ENCODE results near the gene TMEM131. TPM values are rescaled to one million over a fixed set of nuclear protein-coding genes. Genes with fewer than 3 reads are reported as not detected.

The TMEM131 gene
- total and polyA plus RNA-seq, 3 donors from 2014 or later: 35.0 to 54.8 (median 49.6) TPM

GRCh38 chr2:97764559-97765263, 231.0 kb downstream of the TMEM131 start:
- no peak for TF ChIP-seq POLR2A (IDR thresholded peaks at IDR 0.05)
- no peak for TF ChIP-seq CTCF (IDR thresholded peaks at IDR 0.05)
- WGBS, 2 donors: 89% methylated on average over 6 to 11 of the region's 11 CpGs
- intact Hi-C loops (cut with DNase I; ENCODE audit: low total_unique reads): no loop called here

GRCh38 chr2:97763176-97763845, 232.4 kb downstream of the TMEM131 start:
- DNase-seq: no peak
- Histone ChIP-seq H3K4me3 (no peak overlapping the region), H3K27me3 (no peaks in the 10 kb centered on the region), H3K4me1 (peaks cover 2% of the 10 kb centered on the region), H3K36me3 (ENCODE audit: low read depth, missing control alignments) (no peaks in the 10 kb centered on the region), H3K9me3 (no peaks in the 10 kb centered on the region), H3K27ac (no peak overlapping the region)
- intact Hi-C loops (cut with DNase I; ENCODE audit: low total_unique reads): no loop called here
- no peak for TF ChIP-seq POLR2A (IDR thresholded peaks at IDR 0.05)
- TF ChIP-seq CTCF (IDR thresholded peaks at IDR 0.05): no peak
- WGBS, 2 donors: 84 to 87% methylated on average over 20 of the region's 20 CpGs

More at GRCh38 chr2:97764559-97765263, 231.0 kb downstream of the TMEM131 start:
- Histone ChIP-seq H3K36me3 (ENCODE audit: low read depth, missing control alignments) (no peaks in the 10 kb centered on the region), H3K9me3 (no peaks in the 10 kb centered on the region), H3K27ac (no peak overlapping the region), H3K27me3 (no peaks in the 10 kb centered on the region), H3K4me3 (no peak overlapping the region), H3K4me1 (no peaks in the 10 kb centered on the region)
- no peak for DNase-seq

- DNase-seq: no peak
- Histone ChIP-seq H3K9me3 (no peaks in the 10 kb centered on the region), H3K4me1 (peaks cover 6% of the 10 kb centered on the region), H3K4me3 (no peak overlapping the region), H3K27me3 (no peaks in the 10 kb centered on the region), H3K27ac (no peak overlapping the region), H3K36me3 (ENCODE audit: low read depth, missing control alignments) (no peaks in the 10 kb centered on the region)
- TF ChIP-seq CTCF (IDR thresholded peaks at IDR 0.05) (no peak), POLR2A (IDR thresholded peaks at IDR 0.05) (no peak)
- 84 to 85% methylated on average over 6 to 23 of the region's 23 CpGs for WGBS, 2 donors
- intact Hi-C loops (cut with DNase I; ENCODE audit: low total_unique reads): no loop called here
Observed at GRCh38 chr2:97761192-97761591, 234.6 kb downstream of the TMEM131 start.

- WGBS, 2 donors: 95 to 96% methylated on average over 17 of the region's 17 CpGs
- H3K27me3 ChIP-seq: no peaks in the 10 kb centered on the region
- TF ChIP-seq CTCF (IDR thresholded peaks at IDR 0.05) (no peak), POLR2A (IDR thresholded peaks at IDR 0.05) (no peak)
- no peak overlapping the region for H3K4me3 ChIP-seq
- H3K4me1 ChIP-seq: peaks cover 6% of the 10 kb centered on the region
- intact Hi-C loops (cut with DNase I; ENCODE audit: low total_unique reads): no loop called here
- H3K36me3 ChIP-seq (ENCODE audit: low read depth, missing control alignments): no peaks in the 10 kb centered on the region
- DNase-seq: no peak
- H3K9me3 ChIP-seq: no peaks in the 10 kb centered on the region
- no peak overlapping the region for H3K27ac ChIP-seq
Observed at GRCh38 chr2:97760480-97761049, 235.2 kb downstream of the TMEM131 start.

Data from testis (tissue), 3 donors.